ENCODE data around the gene KCTD10.

KCTD10 gene

GRCh38 chr12:109477185-109477962, at the start of gene KCTD10, which contains the start of gene UBE3B:
TSS of gene KCTD10 (minus strand) at chr12:109477300. CDS start at chr12:109477262, 38 bp downstream.
TSS of gene UBE3B (plus strand) at chr12:109477634. CDS start at chr12:109483552, 5,918 bp downstream.
- DNase-seq (ENCODE audit: low spot score) = peak; percentile 94

- DNase-seq (ENCODE audit: low spot score) = no peak
Measured at GRCh38 chr12:109525279-109525585, 48.1 kb upstream of the KCTD10 start.

GRCh38 chr12:109524466-109525278, 47.6 kb upstream of the KCTD10 start:
- DNase-seq (ENCODE audit: low spot score) = no peak

- no peak for DNase-seq (ENCODE audit: low spot score)
Measured at GRCh38 chr12:109523504-109523903, 46.4 kb upstream of the KCTD10 start.

GRCh38 chr12:109523071-109523470, 46.0 kb upstream of the KCTD10 start:
- DNase-seq (ENCODE audit: low spot score) = no peak

- no peak for DNase-seq (ENCODE audit: low spot score)
Measured at GRCh38 chr12:109521831-109522230, 44.7 kb upstream of the KCTD10 start.

- no peak for DNase-seq (ENCODE audit: low spot score)
Measured at GRCh38 chr12:109519787-109520186, 42.7 kb upstream of the KCTD10 start.

GRCh38 chr12:109518820-109519665, 41.9 kb upstream of the KCTD10 start:
- peak; percentile 54 for DNase-seq (ENCODE audit: low spot score)

GRCh38 chr12:109517619-109518018, 40.5 kb upstream of the KCTD10 start:
- no peak for DNase-seq (ENCODE audit: low spot score)

- DNase-seq (ENCODE audit: low spot score) = no peak
Measured at GRCh38 chr12:109513977-109514376, 36.9 kb upstream of the KCTD10 start.

GRCh38 chr12:109513051-109513450, 36.0 kb upstream of the KCTD10 start:
- no peak for DNase-seq (ENCODE audit: low spot score)

GRCh38 chr12:109512608-109513007, 35.5 kb upstream of the KCTD10 start:
- DNase-seq (ENCODE audit: low spot score) = no peak

- no peak for DNase-seq (ENCODE audit: low spot score)
Measured at GRCh38 chr12:109510196-109510595, 33.1 kb upstream of the KCTD10 start.

- no peak for DNase-seq (ENCODE audit: low spot score)
Measured at GRCh38 chr12:109504068-109504467, 27.0 kb upstream of the KCTD10 start.

GRCh38 chr12:109503611-109504010, 26.5 kb upstream of the KCTD10 start:
- no peak for DNase-seq (ENCODE audit: low spot score)

- DNase-seq (ENCODE audit: low spot score) = no peak
Measured at GRCh38 chr12:109502332-109502731, 25.2 kb upstream of the KCTD10 start.

- no peak for DNase-seq (ENCODE audit: low spot score)
Measured at GRCh38 chr12:109501299-109501698, 24.2 kb upstream of the KCTD10 start.

- DNase-seq (ENCODE audit: low spot score) = no peak
Measured at GRCh38 chr12:109500406-109501185, 23.5 kb upstream of the KCTD10 start.

- DNase-seq (ENCODE audit: low spot score) = no peak
Measured at GRCh38 chr12:109497675-109498074, 20.6 kb upstream of the KCTD10 start.

- no peak for DNase-seq (ENCODE audit: low spot score)
Measured at GRCh38 chr12:109496306-109496705, 19.2 kb upstream of the KCTD10 start.

- DNase-seq (ENCODE audit: low spot score) = no peak
Measured at GRCh38 chr12:109495012-109495411, 17.9 kb upstream of the KCTD10 start.

Data from hematopoietic multipotent progenitor cell treated with erythropoietin and hydrocortisone succinate and interleukin-3 and kit ligand, for 17 days (in vitro differentiated cells).